Measurements from ENCODE around the gene AGBL2. TPM values are rescaled to one million over a fixed set of nuclear protein-coding genes. Genes with fewer than 3 reads are reported as not detected.

The AGBL2 gene
- total and polyA plus RNA-seq, 8 donors, result 0.51 to 4.3 (median 1.2) TPM

DNA sequence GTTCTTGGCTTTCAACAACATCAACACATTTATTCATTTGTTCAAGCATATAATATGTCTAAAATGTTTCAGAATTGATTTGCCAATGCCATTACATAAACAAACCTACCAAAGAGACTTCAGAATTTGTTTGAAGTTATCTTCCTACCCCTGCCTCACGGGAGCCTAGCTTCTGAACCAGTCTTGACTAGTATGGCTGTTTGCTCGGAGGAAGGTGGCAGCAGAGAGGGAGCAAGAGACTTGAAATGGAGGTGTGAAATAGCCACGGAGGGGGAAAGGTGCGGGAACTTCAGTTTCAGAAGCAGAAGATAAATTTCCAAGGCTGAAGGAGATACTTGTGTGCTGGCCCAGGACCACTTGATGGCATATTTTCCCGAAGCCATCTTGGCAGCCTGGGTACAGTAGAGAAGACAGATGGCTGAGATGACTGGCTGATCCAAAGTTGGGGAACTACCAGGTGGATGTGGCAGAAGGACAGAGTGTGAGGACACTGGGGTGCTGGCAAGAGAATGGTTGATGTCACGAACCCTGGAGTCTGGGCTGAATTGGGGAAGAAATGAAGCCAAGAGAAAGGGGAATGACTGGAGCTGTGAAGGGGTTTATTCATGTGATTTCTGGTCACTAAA, 58.8 kb downstream of the AGBL2 start:
- H3K4me3 ChIP-seq, result no peak overlapping the region
- no peaks in the 10 kb centered on the region for H3K27me3 ChIP-seq
- DNase-seq (no peak), ATAC-seq (no peak), FAIRE-seq (no peak)
- H3K27ac ChIP-seq, result no peak overlapping the region
- 62 to 74% methylated on average over 6 of the region's 6 CpGs for WGBS, 2 donors
- intact Hi-C loops (cut with DNase I), result no loop called here
- H3K36me3 ChIP-seq, result no peaks in the 10 kb centered on the region
- no peaks in the 10 kb centered on the region for H3K4me1 ChIP-seq
- no peak for TF ChIP-seq CTCF (IDR thresholded peaks at IDR 0.05)
- no peaks in the 10 kb centered on the region for H3K9me3 ChIP-seq

GRCh38 chr11:47651818-47652469, 63.2 kb downstream of the AGBL2 start:
- Histone ChIP-seq H3K27ac (no peak overlapping the region), H3K27me3 (no peaks in the 10 kb centered on the region), H3K9me3 (no peaks in the 10 kb centered on the region), H3K4me3 (no peak overlapping the region), H3K36me3 (no peaks in the 10 kb centered on the region), H3K4me1 (no peaks in the 10 kb centered on the region)
- no peak for TF ChIP-seq CTCF (IDR thresholded peaks at IDR 0.05)
- WGBS, 2 donors, result 93 to 97% methylated on average over 5 of the region's 5 CpGs
- DNase-seq, result no peak
- no peak for FAIRE-seq
- ATAC-seq, result no peak
- intact Hi-C loops (cut with DNase I), result no loop called here

DNA sequence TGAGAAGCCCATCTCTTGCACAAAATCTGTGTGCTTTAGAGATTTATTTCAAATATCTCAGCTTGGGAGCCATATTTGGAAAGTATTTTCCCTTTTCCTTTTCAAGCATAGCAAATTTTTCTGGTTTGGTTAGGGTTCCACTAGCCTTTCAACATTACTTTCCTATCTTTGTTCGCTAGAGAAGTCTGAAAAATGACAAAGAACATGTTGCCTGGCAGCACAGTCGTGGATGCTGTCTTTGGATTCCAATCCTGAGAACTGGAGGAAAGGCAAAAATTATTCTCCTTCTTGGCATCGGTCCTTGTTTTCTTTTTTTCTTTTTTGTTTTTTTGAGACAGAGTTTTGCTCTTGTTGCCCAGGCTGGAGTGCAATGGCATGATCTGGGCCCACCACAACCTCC, 65.9 kb downstream of the AGBL2 start:
- Histone ChIP-seq H3K4me1 (no peaks in the 10 kb centered on the region), H3K9me3 (no peaks in the 10 kb centered on the region), H3K4me3 (no peak overlapping the region), H3K27me3 (no peaks in the 10 kb centered on the region), H3K36me3 (no peaks in the 10 kb centered on the region), H3K27ac (no peak overlapping the region)
- FAIRE-seq, result no peak
- intact Hi-C loops (cut with DNase I), result no loop called here
- WGBS, 2 donors, result 69 to 78% methylated on average over 3 of the region's 3 CpGs
- ATAC-seq, result no peak
- DNase-seq, result no peak
- TF ChIP-seq CTCF (IDR thresholded peaks at IDR 0.05), result no peak

GRCh38 chr11:47646019-47646418, 69.2 kb downstream of the AGBL2 start:
- ATAC-seq, result no peak
- Histone ChIP-seq H3K4me3 (no peak overlapping the region), H3K4me1 (peaks cover 0 to 7% (median 0%) of the 10 kb centered on the region in 3 donors), H3K36me3 (no peaks in the 10 kb centered on the region), H3K27me3 (no peaks in the 10 kb centered on the region), H3K9me3 (no peaks in the 10 kb centered on the region), H3K27ac (no peak overlapping the region)
- intact Hi-C loops (cut with DNase I), result no loop called here
- TF ChIP-seq CTCF (IDR thresholded peaks at IDR 0.05), result no peak
- 79 to 85% methylated on average over 6 of the region's 6 CpGs for WGBS, 2 donors
- DNase-seq, result no peak
- no peak for FAIRE-seq

- intact Hi-C loops (cut with DNase I), result no loop called here
- no peak for TF ChIP-seq CTCF (IDR thresholded peaks at IDR 0.05)
- no peak overlapping the region for H3K4me3 ChIP-seq
- H3K9me3 ChIP-seq, result no peaks in the 10 kb centered on the region
- no peaks in the 10 kb centered on the region for H3K27me3 ChIP-seq
- H3K36me3 ChIP-seq, result no peaks in the 10 kb centered on the region
- 72 to 74% methylated on average over 6 of the region's 6 CpGs for WGBS, 2 donors
- no peak overlapping the region for H3K27ac ChIP-seq
- FAIRE-seq (no peak), ATAC-seq (no peak), DNase-seq (no peak)
- H3K4me1 ChIP-seq, result peaks cover 0 to 7% (median 0%) of the 10 kb centered on the region in 3 donors
Measured at GRCh38 chr11:47645500-47645899, 69.7 kb downstream of the AGBL2 start.
